ENCODE data around the gene CDKN1C.

Gene CDKN1C

DNA sequence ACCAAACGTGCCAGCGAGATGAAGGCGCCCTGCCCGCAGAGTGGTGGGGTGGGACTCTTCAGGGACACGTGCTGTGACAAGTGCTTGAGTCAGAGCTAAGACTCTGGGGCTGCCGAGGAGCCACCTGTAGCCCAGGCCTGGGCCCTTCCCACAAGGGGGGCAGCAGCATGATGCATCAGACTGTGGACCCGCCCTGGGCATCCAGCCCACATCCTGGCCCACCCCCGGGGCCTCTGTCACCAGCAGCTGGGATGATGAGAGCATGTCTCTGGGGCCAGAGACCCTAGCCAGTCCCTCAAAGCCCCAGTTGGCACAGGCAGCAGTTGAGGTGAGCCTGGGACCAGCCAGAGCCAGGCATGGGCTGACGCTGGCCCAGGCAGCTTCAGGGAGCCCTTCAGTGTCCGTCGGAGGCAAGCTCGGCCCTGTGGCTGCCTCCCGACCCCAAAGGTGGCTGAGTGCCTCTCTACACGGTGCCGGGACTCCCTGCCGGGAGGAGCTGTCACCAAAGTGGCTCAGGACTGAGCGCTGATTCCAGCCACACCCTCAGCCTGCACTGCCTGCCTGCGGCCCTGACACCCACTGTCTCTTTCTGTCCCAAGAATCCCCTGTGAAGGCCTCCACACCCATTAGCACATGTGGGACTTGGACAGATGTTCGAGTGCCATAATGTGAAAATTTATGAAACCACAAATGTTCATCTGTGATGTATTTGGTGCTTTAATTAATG, 41.3 kb downstream of the CDKN1C start:
- no peak overlapping the region for H3K4me3 ChIP-seq (ENCODE audit: low read depth, low read length)
- no peak for TF ChIP-seq CTCF (IDR thresholded peaks at IDR 0.05; ENCODE audit: control insufficient read depth, extremely low read depth, insufficient read depth)
- DNase-seq (ENCODE audit: low read depth) = no peak

DNA sequence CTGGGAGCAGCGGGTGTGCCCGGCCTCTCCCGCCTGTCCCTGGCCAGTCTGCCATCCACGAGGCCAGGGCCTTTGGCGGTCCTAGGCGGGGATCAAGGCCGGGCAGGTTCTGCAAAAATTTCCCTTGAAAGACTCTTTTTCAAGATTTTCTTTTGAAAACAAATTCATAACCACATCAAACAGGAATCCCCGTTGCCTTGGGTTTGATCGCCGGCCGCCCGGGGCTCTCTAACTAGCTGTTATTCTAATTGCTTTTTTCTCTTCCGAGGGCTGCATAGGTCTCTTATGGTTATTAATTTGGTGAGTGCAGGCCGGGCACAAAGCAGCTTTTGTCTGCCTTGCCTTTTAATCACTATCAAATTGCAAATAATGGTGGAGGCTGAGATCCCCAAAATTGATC, 42.0 kb downstream of the CDKN1C start:
- DNase-seq (ENCODE audit: low read depth) = no peak
- TF ChIP-seq CTCF (IDR thresholded peaks at IDR 0.05; ENCODE audit: control insufficient read depth, extremely low read depth, insufficient read depth) = no peak

DNA sequence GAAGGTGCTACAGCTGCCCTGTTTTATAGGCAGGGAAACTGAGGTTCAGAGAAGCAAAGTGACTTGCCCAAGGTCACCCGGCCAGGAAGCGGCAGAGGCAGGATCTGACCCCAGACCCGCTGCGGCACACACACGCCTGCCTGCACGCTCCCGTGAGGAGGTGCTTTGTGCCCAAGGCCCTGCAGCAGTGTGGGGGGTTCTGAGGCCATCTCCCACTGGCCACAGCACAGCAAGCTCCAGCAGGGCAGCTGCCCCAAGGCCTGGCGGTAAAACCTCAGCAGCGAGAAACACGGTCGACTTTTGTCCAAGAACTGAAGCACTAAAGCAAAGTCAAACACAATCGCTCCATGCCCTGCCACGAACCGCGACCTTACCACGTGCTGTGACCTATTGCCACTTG, 42.7 kb downstream of the CDKN1C start:
- H3K4me3 ChIP-seq (ENCODE audit: low read depth, low read length) = no peak overlapping the region
- DNase-seq (ENCODE audit: low read depth) = no peak
- no peak for TF ChIP-seq CTCF (IDR thresholded peaks at IDR 0.05; ENCODE audit: control insufficient read depth, extremely low read depth, insufficient read depth)

More for the DNA sequence above, 42.0 kb downstream of the CDKN1C start:
- H3K4me3 ChIP-seq (ENCODE audit: low read depth, low read length) = no peak overlapping the region

GRCh38 chr11:2841411-2842190, 44.0 kb downstream of the CDKN1C start:
- H3K4me3 ChIP-seq (ENCODE audit: low read depth, low read length) = no peak overlapping the region
- DNase-seq (ENCODE audit: low read depth) = no peak
- TF ChIP-seq CTCF (IDR thresholded peaks at IDR 0.05; ENCODE audit: control insufficient read depth, extremely low read depth, insufficient read depth) = no peak

GRCh38 chr11:2839395-2839943, 46.1 kb downstream of the CDKN1C start:
- no peak for DNase-seq (ENCODE audit: low read depth)
- TF ChIP-seq CTCF (IDR thresholded peaks at IDR 0.05; ENCODE audit: control insufficient read depth, extremely low read depth, insufficient read depth) = no peak
- H3K4me3 ChIP-seq (ENCODE audit: low read depth, low read length) = no peak overlapping the region

DNA sequence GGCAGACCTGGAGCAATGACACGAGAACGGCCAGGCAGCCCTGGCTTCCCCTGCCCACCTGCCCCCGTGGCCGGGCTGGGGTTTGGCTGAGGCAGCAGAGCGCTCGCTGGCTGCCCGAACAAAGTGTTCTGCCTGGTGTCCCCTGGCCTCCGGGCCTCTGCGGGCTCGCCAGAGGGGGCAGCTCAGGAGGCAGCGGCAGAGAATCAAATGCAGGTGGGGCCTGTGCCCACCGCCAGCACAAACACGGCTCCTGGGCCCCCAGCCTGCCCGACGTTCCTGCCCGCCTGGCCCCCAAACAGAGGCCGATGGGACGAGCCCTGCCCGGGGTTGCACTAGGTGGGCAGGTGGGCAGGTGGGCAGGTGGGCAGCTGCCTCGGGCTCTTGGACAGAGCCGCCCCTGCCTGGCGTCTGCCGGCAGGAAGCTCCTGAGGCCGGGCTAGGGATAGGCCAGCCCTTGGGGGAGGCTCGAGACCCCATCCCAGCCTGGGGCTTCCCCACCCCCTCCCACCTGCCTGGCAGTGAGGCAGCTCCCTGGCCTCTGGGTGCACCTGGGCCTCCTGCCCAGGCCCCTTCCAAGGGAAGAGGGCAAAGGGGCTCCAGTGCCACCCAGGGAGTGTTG, 46.8 kb downstream of the CDKN1C start:
- no peak for TF ChIP-seq CTCF (IDR thresholded peaks at IDR 0.05; ENCODE audit: control insufficient read depth, extremely low read depth, insufficient read depth)
- DNase-seq (ENCODE audit: low read depth) = no peak
- H3K4me3 ChIP-seq (ENCODE audit: low read depth, low read length) = no peak overlapping the region
